Lung (tissue), 12 donors: Measurements from ENCODE around the gene SLA2. TPM values are rescaled to one million over a fixed set of nuclear protein-coding genes. Genes with fewer than 3 reads are reported as not detected.

Experiments used
- ATAC-seq: fragments of 200-7000 bp; cut with Tn5 transposase; one replicate; pipeline ENCODE4 v1.9.1; 2020; ENCODE audit warnings: moderate number of reproducible peaks; ENCODE audit not compliant: insufficient read depth, low FRiP score
- DNase-seq, 3 donors: peaks; one replicate each; pipeline ENCODE4 v3.0.0-alpha.2; 2013 to 2017
- H3K27ac ChIP-seq, 2 donors: one replicate each; pipeline ENCODE4 v1.5.1; 2013; ENCODE audit warnings: mild to moderate bottlenecking in 2 of 2, moderate library complexity in 2 of 2, control low read depth in 1 of 2, inconsistent platforms in 1 of 2, low read depth in 1 of 2, low read length in 1 of 2
- H3K27me3 ChIP-seq, 3 donors: one replicate each; pipeline ENCODE4 v1.5.1; 2013; ENCODE audit warnings: low read length in 2 of 3; ENCODE audit not compliant: control insufficient read depth in 3 of 3, insufficient read depth in 3 of 3
- H3K36me3 ChIP-seq, 4 donors: one replicate each; pipeline ENCODE4 v1.5.1; 2013; ENCODE audit warnings: low read length in 4 of 4, mild to moderate bottlenecking in 1 of 4, moderate library complexity in 1 of 4; ENCODE audit not compliant: control insufficient read depth in 4 of 4, insufficient read depth in 4 of 4
- H3K4me1 ChIP-seq, 5 donors: one replicate each; pipeline ENCODE4 v1.5.1; 2013; ENCODE audit warnings: low read length in 5 of 5, mild to moderate bottlenecking in 2 of 5, moderate library complexity in 1 of 5; ENCODE audit not compliant: control insufficient read depth in 5 of 5, insufficient read depth in 5 of 5
- H3K4me3 ChIP-seq: one replicate; pipeline ENCODE4 v1.5.1; 2013; ENCODE audit warnings: mild to moderate bottlenecking, control low read depth, moderate library complexity
- H3K9ac ChIP-seq, 2 donors: one replicate each; pipeline ENCODE4 v1.5.1; 2013; ENCODE audit warnings: low read length in 2 of 2, control low read depth in 1 of 2; ENCODE audit not compliant: insufficient read depth in 1 of 2
- H3K9me3 ChIP-seq, 4 donors: one replicate each; pipeline ENCODE4 v1.5.1; 2013; ENCODE audit warnings: low read length in 3 of 4, mild to moderate bottlenecking in 1 of 4, moderate library complexity in 1 of 4; ENCODE audit not compliant: control insufficient read depth in 4 of 4, insufficient read depth in 3 of 4
- CTCF ChIP-seq: IDR thresholded peaks from 2 replicates; pipeline ENCODE4 v1.5.1; 2012; ENCODE audit warnings: mild to moderate bottlenecking; ENCODE audit errors: control extremely low read depth, extremely low read depth
- whole genome bisulfite sequencing, 2 donors: extraction: QIAGEN DNeasy Blood & Tissue Kit; methylation state at CpG; one replicate each; pipeline ENCODE4 v1.1.7; 2013; 5-methylcytosine and 5-hydroxymethylcytosine counted together
- polyA plus RNA-seq, 2 donors: library from polyadenylated mRNA; stranded (reverse); fragments of 200-250 nt; gene quantifications; one replicate each; pipeline ENCODE4 v1.2.1, GENCODE V29; 2013
- total RNA-seq, 2 donors: library from RNA; depleted of rRNA in 1 of 2; stranded (reverse); fragments of >200 nt in 1 of 2; gene quantifications; one replicate each; pipeline ENCODE4 v1.2.1, GENCODE V29; 2014 to 2021
- donor health status: control.
- donor health status: control.
- donor health status: Bipolar disorder and iron deficiency.
- donor health status: healthy.
- donor health status: DM: yes; HTN: yes; CAD: no.

The SLA2 gene
- total and polyA plus RNA-seq, 4 donors = 0.87 to 1.8 (median 1.6) TPM

GRCh38 chr20:36658300-36658699 is 12.3 kb upstream of the SLA2 start:
- no peak for TF ChIP-seq CTCF
- Histone ChIP-seq H3K4me1 (no peaks in the 10 kb centered on the region), H3K9me3 (no peaks in the 10 kb centered on the region), H3K27me3 (no peaks in the 10 kb centered on the region), H3K36me3 (peaks cover 7 to 26% (median 12%) of the 10 kb centered on the region in 4 donors), H3K27ac (no peak overlapping the region), H3K9ac (no peak overlapping the region), H3K4me3 (no peak overlapping the region)
- WGBS, 2 donors = 31 to 61% methylated on average over 3 of the region's 3 CpGs
- ATAC-seq (no peak), DNase-seq (no peak)

GRCh38 chr20:36656733-36657132 is 10.7 kb upstream of the SLA2 start:
- H3K9me3 ChIP-seq = no peaks in the 10 kb centered on the region
- no peak overlapping the region for H3K4me3 ChIP-seq
- no peak for DNase-seq
- no peak for ATAC-seq
- WGBS, 2 donors = 74 to 86% methylated on average over 4 of the region's 4 CpGs
- H3K36me3 ChIP-seq = peaks cover 7 to 36% (median 14%) of the 10 kb centered on the region in 4 donors
- TF ChIP-seq CTCF = no peak
- no peak overlapping the region for H3K27ac ChIP-seq
- H3K4me1 ChIP-seq = no peaks in the 10 kb centered on the region
- no peaks in the 10 kb centered on the region for H3K27me3 ChIP-seq
- H3K9ac ChIP-seq = no peak overlapping the region

GRCh38 chr20:36655004-36655403 is 9.0 kb upstream of the SLA2 start:
- Histone ChIP-seq H3K9me3 (no peaks in the 10 kb centered on the region), H3K4me3 (no peak overlapping the region), H3K9ac (no peak overlapping the region), H3K27me3 (no peaks in the 10 kb centered on the region), H3K36me3 (peaks cover 7 to 33% (median 14%) of the 10 kb centered on the region in 4 donors), H3K27ac (no peak overlapping the region), H3K4me1 (no peaks in the 10 kb centered on the region)
- no peak for DNase-seq
- WGBS, 2 donors = 96 to 98% methylated on average over 3 of the region's 3 CpGs
- ATAC-seq = no peak
- no peak for TF ChIP-seq CTCF

DNA sequence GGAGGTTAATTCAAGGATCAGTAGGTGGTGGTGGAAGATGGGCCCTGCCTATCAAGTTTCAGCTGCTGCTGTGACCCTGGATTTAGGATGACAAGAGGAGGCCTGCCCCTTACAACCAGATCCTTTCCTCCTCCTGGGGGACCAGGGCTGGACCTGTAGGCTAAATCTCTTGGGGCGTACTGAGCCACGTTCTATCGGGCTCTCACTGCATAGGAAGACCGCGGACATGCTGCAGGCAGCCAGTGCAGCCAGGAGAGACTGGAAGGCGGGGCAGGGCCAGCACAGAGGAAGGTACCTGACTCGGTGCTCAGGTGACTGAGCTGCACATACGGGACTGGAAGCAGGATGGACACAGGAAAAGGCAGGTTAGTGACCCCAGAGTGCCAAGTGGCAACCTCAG is 8.5 kb upstream of the SLA2 start:
- H3K4me3 ChIP-seq = no peak overlapping the region
- DNase-seq (no peak), ATAC-seq (no peak)
- H3K9me3 ChIP-seq = no peaks in the 10 kb centered on the region
- TF ChIP-seq CTCF = no peak
- 96 to 98% methylated on average over 8 of the region's 8 CpGs for WGBS, 2 donors
- peaks cover 7 to 32% (median 14%) of the 10 kb centered on the region in 4 donors for H3K36me3 ChIP-seq
- H3K4me1 ChIP-seq = no peaks in the 10 kb centered on the region
- H3K27me3 ChIP-seq = no peaks in the 10 kb centered on the region
- H3K9ac ChIP-seq = no peak overlapping the region
- no peak overlapping the region for H3K27ac ChIP-seq
